GM12891 (cell line): ENCODE data around the gene ARHGEF7.

Experiments used
- DNase-seq: peaks from one replicate; pipeline ENCODE4 v3.0.0; 2011; ENCODE audit warnings: low spot score; ENCODE audit not compliant: insufficient read length
- FAIRE-seq: peaks from 2 replicates; lab custom pipeline; 2011; peaks lifted over from hg19 to GRCh38; lab: Jason Lieb, UNC
- PAX5 ChIP-seq: IDR thresholded peaks from 2 replicates; pipeline ENCODE4 v1.6.1; 2011; ENCODE audit warnings: low read length, moderate library complexity, mild to moderate bottlenecking; ENCODE audit not compliant: insufficient read depth, severe bottlenecking
- POLR2A ChIP-seq: IDR thresholded peaks from 2 replicates; pipeline ENCODE4 v1.6.1; 2011; ENCODE audit warnings: low read depth, low read length, control low read depth
- POLR2AphosphoS5 ChIP-seq: IDR thresholded peaks from 2 replicates; pipeline ENCODE4 v1.6.1; 2011; ENCODE audit warnings: low read depth, low read length, control low read depth
- POU2F2 ChIP-seq: IDR thresholded peaks from 2 replicates; pipeline ENCODE4 v1.6.1; 2011; ENCODE audit warnings: low read depth, mild to moderate bottlenecking, control low read depth, low read length, moderate library complexity
- SPI1 ChIP-seq: IDR thresholded peaks from 2 replicates; pipeline ENCODE4 v1.6.1; 2011; ENCODE audit warnings: low read depth, low read length, control low read depth
- TAF1 ChIP-seq: IDR thresholded peaks from 2 replicates; pipeline ENCODE4 v1.6.1; 2011; ENCODE audit warnings: low read depth, low read length, control low read depth

Gene ARHGEF7

DNA sequence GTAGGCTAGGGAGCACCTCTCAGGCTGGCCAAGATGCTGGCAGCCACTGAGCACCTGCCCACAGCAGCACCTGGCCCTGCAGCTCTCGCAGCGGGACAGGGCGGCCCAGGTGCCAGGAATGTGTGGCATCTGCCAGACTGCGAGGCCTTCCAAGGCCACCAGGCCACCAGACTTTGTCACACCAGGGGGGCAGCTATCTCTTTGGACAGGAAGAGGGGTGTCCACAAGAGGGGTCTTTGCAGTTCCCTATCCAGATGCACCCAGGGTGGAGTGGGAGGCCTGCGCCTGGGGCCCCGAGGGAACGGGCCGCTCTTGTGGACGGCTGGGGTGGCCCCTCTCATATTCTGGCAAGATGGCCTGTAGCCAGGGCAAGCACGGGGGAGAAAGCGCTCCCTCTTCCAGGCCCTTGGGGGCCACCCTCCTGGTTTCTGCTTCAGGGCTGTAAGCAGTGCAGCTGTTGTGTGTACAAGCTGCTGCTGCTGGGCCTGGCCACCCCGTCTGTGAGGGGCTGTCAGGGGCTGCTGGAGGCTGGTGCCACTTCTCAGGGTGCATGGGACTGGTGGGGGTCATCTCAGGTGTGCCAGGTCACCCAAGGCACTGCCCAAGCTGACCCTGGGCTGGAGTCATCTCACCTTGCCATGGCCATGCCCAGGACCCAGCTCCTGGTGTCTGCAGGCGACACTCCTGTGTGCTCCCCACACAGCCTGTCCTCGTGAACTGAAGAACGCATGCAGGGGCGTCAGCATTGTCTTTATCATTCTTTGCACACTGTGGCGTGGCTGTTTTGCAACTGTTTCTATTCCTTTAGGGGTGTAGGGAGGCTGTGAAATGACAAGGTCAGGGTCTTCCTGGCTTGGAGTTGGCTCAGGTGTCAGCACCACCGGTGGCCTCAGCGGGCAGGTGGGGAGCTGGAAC is 207.1 kb downstream of the ARHGEF7 start:
- DNase-seq = no peak
- TF ChIP-seq SPI1 = no peak
- no peak for TF ChIP-seq PAX5
- no peak for TF ChIP-seq TAF1
- TF ChIP-seq POLR2A = no peak
- no peak for TF ChIP-seq POU2F2
- TF ChIP-seq POLR2AphosphoS5 = no peak
- FAIRE-seq = no peak

DNA sequence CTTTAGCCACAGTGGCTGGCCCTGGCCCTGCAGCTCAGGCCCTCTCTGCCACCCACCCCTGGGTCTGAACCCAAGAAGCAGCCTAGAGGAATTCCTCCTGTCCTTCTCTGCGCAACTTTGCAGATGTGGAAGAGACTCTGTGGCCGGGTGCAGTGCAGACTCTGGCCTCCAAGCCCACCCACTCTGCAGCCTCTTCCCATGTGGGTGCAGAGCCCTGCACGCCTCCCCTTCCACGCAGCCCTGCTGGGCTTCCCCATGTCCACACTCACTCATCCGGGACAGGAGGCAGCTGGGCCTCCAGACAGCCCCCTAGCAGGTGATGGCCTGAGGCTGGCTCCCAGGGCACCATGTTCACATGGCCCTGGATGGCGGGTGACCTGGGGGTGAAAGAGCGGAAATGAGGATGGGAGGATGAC is 207.8 kb downstream of the ARHGEF7 start:
- no peak for TF ChIP-seq SPI1
- TF ChIP-seq POLR2A = no peak
- TF ChIP-seq POLR2AphosphoS5 = no peak
- no peak for TF ChIP-seq POU2F2
- no peak for TF ChIP-seq TAF1
- no peak for TF ChIP-seq PAX5
- no peak for FAIRE-seq
- DNase-seq = no peak

DNA sequence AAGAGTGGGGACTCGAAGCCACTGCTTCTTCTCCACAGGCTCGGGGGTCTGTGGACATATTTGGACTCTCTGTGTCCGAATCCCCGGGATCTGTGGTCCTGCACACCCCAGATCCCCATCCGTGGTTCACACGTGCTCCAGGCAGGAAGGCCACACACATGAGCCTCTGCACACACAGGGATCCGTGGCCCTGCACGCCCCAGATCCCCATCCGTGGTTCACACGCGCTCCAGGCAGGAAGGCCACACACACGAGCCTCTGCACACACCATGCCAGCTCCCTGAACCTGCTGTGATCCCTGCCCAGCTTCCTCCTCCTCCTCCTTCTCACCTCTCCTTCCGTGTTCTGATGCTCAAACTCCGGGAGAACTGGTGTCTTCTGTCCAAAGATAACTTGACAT is 208.4 kb downstream of the ARHGEF7 start:
- FAIRE-seq (no peak), DNase-seq (no peak)
- no peak for TF ChIP-seq PAX5
- TF ChIP-seq POLR2A = no peak
- TF ChIP-seq POU2F2 = no peak
- no peak for TF ChIP-seq SPI1
- no peak for TF ChIP-seq POLR2AphosphoS5
- no peak for TF ChIP-seq TAF1

DNA sequence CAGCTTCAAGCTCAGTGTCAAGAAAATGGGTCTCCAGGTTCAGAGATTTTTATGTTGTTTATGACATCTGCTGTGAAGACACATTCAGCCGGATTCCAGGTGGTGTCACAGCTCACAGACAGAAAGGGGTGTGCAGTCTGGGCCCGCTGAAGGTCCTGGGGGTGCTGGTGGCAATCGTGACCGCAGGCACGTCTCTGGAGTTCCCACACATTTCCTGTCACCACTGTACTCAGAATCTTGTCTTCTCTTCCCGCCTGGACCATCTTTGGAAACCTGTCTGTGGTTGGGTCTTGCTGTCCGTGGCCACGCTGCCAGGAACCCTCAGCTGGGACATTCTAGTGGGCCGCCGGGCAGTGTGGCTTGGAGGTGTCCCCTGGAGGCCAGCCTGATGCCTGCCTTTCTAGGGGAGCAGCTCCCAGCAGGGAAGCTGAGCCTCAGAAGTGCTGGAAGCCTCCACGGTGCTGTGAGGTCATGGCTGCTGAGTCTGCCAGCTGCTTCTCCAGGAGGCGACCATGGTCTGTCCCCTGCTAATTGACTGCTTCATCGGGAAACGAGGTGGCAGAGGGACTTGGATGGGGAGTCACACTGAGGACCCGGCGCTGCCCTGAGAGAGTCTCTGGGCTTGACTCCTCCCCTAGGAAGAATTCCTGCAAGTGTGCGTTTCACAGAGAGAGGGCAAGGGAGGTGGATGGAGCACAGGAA is 209.0 kb downstream of the ARHGEF7 start:
- FAIRE-seq (no peak), DNase-seq (no peak)
- no peak for TF ChIP-seq POLR2AphosphoS5

GRCh38 chr13:111324736-111325135 is 209.6 kb downstream of the ARHGEF7 start:
- DNase-seq (no peak), FAIRE-seq (no peak)
- TF ChIP-seq POLR2A = no peak
- no peak for TF ChIP-seq TAF1
- no peak for TF ChIP-seq SPI1
- no peak for TF ChIP-seq POU2F2
- TF ChIP-seq POLR2AphosphoS5 = no peak
- TF ChIP-seq PAX5 = no peak

DNA sequence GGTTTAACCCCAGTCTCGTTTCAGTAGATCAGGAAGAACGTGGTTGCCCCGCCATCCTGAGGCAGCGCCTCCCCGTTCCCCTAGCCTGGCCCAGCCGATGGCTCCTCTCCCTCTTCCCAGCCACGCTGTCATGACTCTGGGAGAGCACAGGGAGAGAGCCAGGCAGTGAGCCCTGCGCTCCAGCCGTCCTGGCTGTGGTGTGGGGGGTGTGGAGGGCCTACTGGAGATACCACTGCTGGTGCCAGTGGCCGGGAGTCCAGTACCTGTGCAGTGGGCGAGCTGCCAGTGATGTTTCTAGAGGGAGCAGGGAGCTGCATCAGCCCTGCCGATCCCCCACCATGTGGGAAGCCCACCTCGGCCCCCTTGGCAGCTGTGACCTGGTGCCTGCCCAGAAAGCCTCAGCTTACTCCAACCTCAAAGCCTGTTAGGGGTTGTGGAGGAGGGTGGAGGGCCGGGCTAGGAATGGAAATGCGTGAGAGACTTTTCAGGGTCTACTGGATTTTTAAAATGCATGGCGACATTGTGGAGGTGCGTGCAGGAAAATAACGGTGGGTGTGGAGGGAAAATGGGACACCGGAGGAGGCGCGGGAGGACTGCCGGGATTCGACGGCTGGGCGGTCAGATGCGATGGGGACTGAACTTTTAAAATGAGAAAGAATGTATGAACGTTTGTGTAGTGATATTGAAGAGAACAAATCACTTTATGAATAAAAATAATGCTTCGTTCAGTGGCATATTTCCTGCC is 210.2 kb downstream of the ARHGEF7 start:
- no peak for TF ChIP-seq POLR2AphosphoS5
- no peak for TF ChIP-seq PAX5
- no peak for TF ChIP-seq SPI1
- TF ChIP-seq POU2F2 = no peak
- TF ChIP-seq TAF1 = no peak
- no peak for TF ChIP-seq POLR2A
- FAIRE-seq (no peak), DNase-seq (no peak)

DNA sequence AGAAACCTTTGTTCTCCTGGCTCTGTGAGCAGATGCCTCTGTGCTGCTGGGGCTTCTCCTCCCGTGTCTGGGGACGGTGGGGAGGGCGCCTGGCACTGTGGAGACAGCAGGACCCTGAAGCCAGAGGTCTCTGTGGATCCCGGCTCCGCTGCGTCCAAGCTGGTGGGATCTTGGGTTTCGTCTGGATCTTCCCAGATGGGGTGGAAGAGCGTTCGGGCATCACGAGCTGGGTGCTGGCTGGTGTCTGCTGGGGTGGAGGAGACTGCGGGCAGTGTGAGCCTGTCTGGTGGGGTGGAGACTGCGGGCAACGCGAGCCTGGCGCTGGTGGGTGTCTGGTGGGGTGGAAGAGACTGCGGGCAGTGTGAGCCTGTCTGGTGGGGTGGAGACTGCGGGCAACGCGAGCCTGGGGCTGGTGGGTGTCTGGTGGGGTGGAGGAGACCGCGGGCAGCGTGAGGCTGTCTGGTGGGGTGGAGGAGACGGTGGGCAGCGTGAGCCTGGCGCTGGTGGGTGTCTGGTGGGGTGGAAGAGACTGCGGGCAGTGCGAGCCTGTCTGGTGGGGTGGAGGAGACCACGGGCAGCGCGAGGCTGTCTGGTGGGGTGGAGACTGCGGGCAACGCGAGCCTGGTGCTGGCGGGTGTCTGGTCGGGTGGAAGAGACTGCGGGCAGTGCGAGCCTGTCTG is 211.0 kb downstream of the ARHGEF7 start:
- no peak for DNase-seq
- no peak for FAIRE-seq
- no peak for TF ChIP-seq POLR2A

GRCh38 chr13:111326621-111326965 is 211.5 kb downstream of the ARHGEF7 start:
- FAIRE-seq (no peak), DNase-seq (no peak)
- no peak for TF ChIP-seq SPI1
- TF ChIP-seq POLR2A = no peak

GRCh38 chr13:111326981-111327642 is 212.0 kb downstream of the ARHGEF7 start:
- no peak for TF ChIP-seq SPI1
- TF ChIP-seq POLR2A = no peak
- TF ChIP-seq TAF1 = no peak
- no peak for TF ChIP-seq POU2F2
- no peak for TF ChIP-seq PAX5
- TF ChIP-seq POLR2AphosphoS5 = no peak
- FAIRE-seq = no peak
- DNase-seq = no peak
